HepG2 (cell line): ENCODE results near the gene IGLL1. TPM values are rescaled to one million over a fixed set of nuclear protein-coding genes. Genes with fewer than 3 reads are reported as not detected.

Source experiments
- ATAC-seq: fragments of 200-7000 bp; cut with Tn5 transposase; 3 replicates; pipeline ENCODE4 v1.9.1; 2020; ENCODE audit warnings: mild to moderate bottlenecking, moderate library complexity
- BruUV-seq: library from RNA; stranded (reverse); fragments of 400-500 nt; replicated peaks from 2 replicates; lab custom pipeline; 2021; lab: Mats Ljungman, UMichigan
- CTCF ChIA-PET: fragments of 300-600 bp; formaldehyde crosslinking; extraction: SDS; loops from one replicate; lab custom pipeline; 2021; ENCODE audit warnings: low total read pairs, inconsistent platforms, low intra/inter-chr PET ratio; lab: Yijun Ruan, JAX
- POLR2A ChIA-PET: fragments of 350-600 bp; sonication (Branson Sonifier 250); formaldehyde crosslinking; loops from one replicate; lab custom pipeline; 2020; ENCODE audit warnings: antibody characterized with exemption, inconsistent platforms; lab: Yijun Ruan, JAX
- DNase-seq: peaks from one replicate; pipeline ENCODE4 v3.0.0-alpha.2; 2015; ENCODE audit warnings: low spot score
- FAIRE-seq: peaks from 3 replicates; lab custom pipeline; 2011; peaks lifted over from hg19 to GRCh38; lab: Jason Lieb, UNC
- H2AFZ ChIP-seq: one replicate; pipeline ENCODE4 v1.6.1; 2011; ENCODE audit warnings: low read length, inconsistent platforms
- H3K27ac ChIP-seq: fragments of 300-600 bp; 3 replicates; pipeline ENCODE4 v1.8.0; 2011; ENCODE audit warnings: mixed run types, mild to moderate bottlenecking, mixed read lengths, low read length, inconsistent platforms; ENCODE audit not compliant: insufficient read depth; ENCODE audit errors: extremely low read length
- H3K27me3 ChIP-seq, 2 experiments: fragments of 200-600 bp in 1 of 2; 2 replicates in 1 of 2; 3 replicates in 1 of 2; pipeline versions ENCODE4 v1.6.0 to v1.8.0; 2011; ENCODE audit warnings: low read length in 2 of 2, mild to moderate bottlenecking in 2 of 2, moderate library complexity in 2 of 2, inconsistent platforms in 1 of 2; ENCODE audit not compliant: insufficient read depth in 2 of 2, control insufficient read depth in 1 of 2
- H3K36me3 ChIP-seq, 2 experiments: fragments of 200-600 bp in 1 of 2; replicated peaks in 1 of 2; 2 replicates in 1 of 2; 3 replicates in 1 of 2; pipeline versions ENCODE4 v1.5.1 to v1.8.0; 2011; ENCODE audit warnings: low read length in 2 of 2, inconsistent platforms in 1 of 2; ENCODE audit not compliant: insufficient read depth in 2 of 2, control insufficient read depth in 1 of 2
- H3K4me1 ChIP-seq: 2 replicates; pipeline ENCODE4 v1.5.1; 2012; ENCODE audit warnings: low read length, inconsistent platforms; ENCODE audit not compliant: insufficient read depth
- H3K4me2 ChIP-seq: 2 replicates; pipeline ENCODE4 v1.6.0; 2011; ENCODE audit warnings: low read depth, low read length, inconsistent platforms
- H3K4me3 ChIP-seq, 3 experiments: fragments of 200-600 bp in 1 of 3; sonication (generic), shearing (Covaris generic) in 1 of 3; replicated peaks in 1 of 3; 2 replicates each; pipeline ENCODE4 v1.5.1; 2011 to 2016; ENCODE audit warnings: low read length in 3 of 3, inconsistent platforms in 2 of 3, low read depth in 2 of 3, mild to moderate bottlenecking in 2 of 3, control low read depth in 1 of 3, mixed read lengths in 1 of 3; ENCODE audit not compliant: insufficient read depth in 1 of 3
- H3K79me2 ChIP-seq: one replicate; pipeline ENCODE4 v1.6.1; 2011; ENCODE audit warnings: low read length, inconsistent platforms; ENCODE audit not compliant: insufficient read depth
- H3K9ac ChIP-seq: 2 replicates; pipeline ENCODE4 v1.6.0; 2011; ENCODE audit warnings: mild to moderate bottlenecking, low read depth, low read length, inconsistent platforms; ENCODE audit not compliant: insufficient read depth
- H3K9me3 ChIP-seq: 2 replicates; pipeline ENCODE4 v1.5.1; 2012; ENCODE audit warnings: mild to moderate bottlenecking, low read length
- H4K20me1 ChIP-seq: 2 replicates; pipeline ENCODE4 v1.6.0; 2011; ENCODE audit warnings: inconsistent platforms, mild to moderate bottlenecking, low read length, moderate library complexity; ENCODE audit not compliant: insufficient read depth
- CBX2 ChIP-seq, 2 experiments: fragments of 200-600 bp in 1 of 2; sonication (generic); formaldehyde crosslinking in 1 of 2; IDR thresholded peaks; 2 replicates each; pipeline versions ENCODE4 v1.7.0 to v1.8.1; 2018 to 2022; ENCODE audit warnings: low read depth in 2 of 2, low read length in 1 of 2, mild to moderate bottlenecking in 1 of 2, missing genetic modification reagents in 1 of 2
- CHD4 ChIP-seq: fragments of 200-600 bp; sonication (generic); IDR thresholded peaks from 2 replicates; pipeline ENCODE4 v1.7.0; 2017; ENCODE audit warnings: mild to moderate bottlenecking, low read length, borderline replicate concordance
- ELF1 ChIP-seq: sonication (generic); formaldehyde crosslinking; IDR thresholded peaks from 2 replicates; pipeline ENCODE4 v1.4.0; 2020; ENCODE audit warnings: missing genetic modification reagents
- HINFP ChIP-seq: sonication (generic); formaldehyde crosslinking; IDR thresholded peaks from 2 replicates; pipeline ENCODE4 v1.4.0; 2020; ENCODE audit warnings: low read depth, mild to moderate bottlenecking, missing genetic modification reagents
- MYPOP ChIP-seq: sonication (generic); formaldehyde crosslinking; IDR thresholded peaks from 2 replicates; pipeline ENCODE4 v1.8.1; 2023; ENCODE audit warnings: mild to moderate bottlenecking, moderate library complexity, missing genetic modification reagents
- NAIF1 ChIP-seq: sonication (generic); formaldehyde crosslinking; IDR thresholded peaks from 2 replicates; pipeline ENCODE4 v1.5.0; 2020; ENCODE audit warnings: mild to moderate bottlenecking, missing genetic modification reagents, borderline replicate concordance
- NFE2 ChIP-seq: sonication (generic); formaldehyde crosslinking; IDR thresholded peaks from 2 replicates; pipeline ENCODE4 v1.4.0; 2020; ENCODE audit warnings: missing genetic modification reagents
- ZMYM3 ChIP-seq: sonication (generic); formaldehyde crosslinking; IDR thresholded peaks from 2 replicates; pipeline ENCODE4 v1.5.1; 2020; ENCODE audit warnings: mild to moderate bottlenecking, missing genetic modification reagents
- ZNF543 ChIP-seq: sonication (generic); formaldehyde crosslinking; IDR thresholded peaks from 2 replicates; pipeline ENCODE4 v1.4.0; 2020; ENCODE audit warnings: mild to moderate bottlenecking, missing genetic modification reagents
- ZNF549 ChIP-seq: sonication (generic); formaldehyde crosslinking; IDR thresholded peaks from 2 replicates; pipeline ENCODE4 v1.5.0; 2020; ENCODE audit warnings: missing genetic modification reagents
- ZNF619 ChIP-seq: sonication (generic); formaldehyde crosslinking; IDR thresholded peaks from 2 replicates; pipeline ENCODE4 v1.4.0; 2020; ENCODE audit warnings: mild to moderate bottlenecking, missing genetic modification reagents
- ZNF777 ChIP-seq: sonication (generic); formaldehyde crosslinking; IDR thresholded peaks from 2 replicates; pipeline ENCODE4 v1.4.0; 2020; ENCODE audit warnings: missing genetic modification reagents
- ZSCAN12 ChIP-seq: sonication (generic); formaldehyde crosslinking; IDR thresholded peaks from 2 replicates; pipeline ENCODE4 v1.9.0; 2021; ENCODE audit warnings: mild to moderate bottlenecking, missing genetic modification reagents
- ZSCAN29 ChIP-seq: sonication (generic); formaldehyde crosslinking; conservative IDR thresholded peaks from 2 replicates; pipeline ENCODE4 v1.4.0; 2020; ENCODE audit warnings: mild to moderate bottlenecking, missing genetic modification reagents
- WGBS: methylation state at CpG from one replicate; pipeline ENCODE4 v1.1.6; 2017; ENCODE audit warnings: low lambda C conversion rate; 5-methylcytosine and 5-hydroxymethylcytosine counted together
- in situ Hi-C: cut with HindIII; loops from 2 replicates; pipeline ENCODE4 v1.10.0; 2017; ENCODE audit warnings: low pct_unique_long_range_greater_than_20kb; ENCODE audit not compliant: extremely low pct_ligation_motif_present
- intact Hi-C: fragments of 100-400 bp; cut with micrococcal nuclease; formaldehyde crosslinking; loops from one replicate; pipeline ENCODE4 v1.10.0; 2022; ENCODE audit not compliant: unreplicated experiment
- polyA plus RNA-seq, 8 experiments: library from polyadenylated mRNA; depleted of rRNA in 3 of 8; stranded (reverse) in 7 of 8; unstranded in 1 of 8; fragments of >200 nt; fragmentation: Illumina TruSeq in 4 of 8; extraction: Trizol in 4 of 8; gene quantifications; 2 replicates each; pipeline versions ENCODE4 v1.2.1 to v1.2.3, GENCODE V29; 2011 to 2016; ENCODE audit warnings: low read depth in 4 of 8, missing spikeins in 1 of 8, mixed read lengths in 1 of 8; ENCODE audit not compliant: insufficient read depth in 1 of 8
- total RNA-seq, 5 experiments: library from RNA; depleted of rRNA; stranded (reverse); fragments of >200 nt; fragmentation: Illumina TruSeq; extraction: Trizol; gene quantifications; 2 replicates each; pipeline ENCODE4 v1.2.3, GENCODE V29; 2016; ENCODE audit warnings: low read depth in 1 of 5
- TF ChIP-seq, protein P1 (sequence below): sonication (generic); formaldehyde crosslinking; IDR thresholded peaks from 2 replicates; pipeline ENCODE4 v1.9.0; 2021; ENCODE audit warnings: missing genetic modification reagents, mild to moderate bottlenecking, borderline replicate concordance

IGLL1 gene
- total and polyA plus RNA-seq, 2 of the 13 experiments (the other 11 are each of a cell fraction or from before 2014, with no cell fraction given), result not detected

DNA sequence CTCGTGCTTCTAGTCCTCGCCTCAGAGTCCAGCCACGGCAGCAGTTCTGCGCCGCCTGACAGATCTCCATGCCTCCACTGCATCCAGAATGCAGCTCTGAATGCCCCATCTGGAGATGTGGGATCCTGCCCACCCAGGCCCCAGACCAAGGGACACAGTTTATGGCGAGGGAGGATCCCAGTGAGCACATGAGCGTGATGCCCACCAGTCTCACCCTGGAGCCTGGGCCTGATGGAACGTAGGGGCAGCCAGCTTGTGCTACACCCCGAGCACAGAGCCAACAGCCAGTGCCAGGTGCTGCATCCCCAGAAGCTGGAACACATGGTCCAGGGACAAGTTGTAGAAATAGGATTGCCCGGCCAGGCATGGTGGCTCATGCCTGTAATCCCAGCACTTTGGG lies 10.4 kb downstream of the IGLL1 start:
- H3K4me3 ChIP-seq, result no peak overlapping the region
- intact Hi-C loops, result no loop called here

DNA sequence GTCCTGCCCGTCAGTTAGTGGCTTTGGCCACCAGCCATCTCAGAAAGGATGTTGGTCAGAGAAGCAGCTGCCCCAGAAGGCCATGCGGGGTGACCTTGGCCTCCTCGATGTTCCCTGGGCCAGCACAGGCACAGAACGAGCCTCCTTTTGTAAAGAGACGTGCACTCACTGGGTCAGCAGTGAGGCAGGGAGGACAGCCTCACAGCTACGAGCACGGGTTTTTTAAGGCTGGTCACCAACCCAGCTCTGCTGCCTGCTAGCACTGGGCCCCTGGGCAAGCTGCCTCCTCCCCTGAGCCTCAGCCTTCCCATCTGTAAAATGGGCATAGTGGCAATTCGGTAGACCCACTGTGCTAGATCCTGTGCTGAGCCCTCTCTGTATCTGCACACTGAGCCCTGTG lies 10.8 kb downstream of the IGLL1 start:
- no TSS peak for BruUV-seq
- Histone ChIP-seq H3K9me3 (no peaks in the 10 kb centered on the region), H3K4me3 (no peak overlapping the region), H3K27ac (no peak overlapping the region), H2AFZ (no peak overlapping the region), H3K36me3 (no peaks in the 10 kb centered on the region), H4K20me1 (no peaks in the 10 kb centered on the region), H3K4me1 (peaks cover 34% of the 10 kb centered on the region), H3K9ac (no peak overlapping the region), H3K79me2 (no peaks in the 10 kb centered on the region), H3K27me3 (peaks cover 1 to 6% of the 10 kb centered on the region in 2 experiments; a peak in 3 of 5 replicates), H3K4me2 (peak overlapping the region; percentile 21; the same call in 1 of the 2 replicates)
- 0% methylated on average over 3 of the region's 8 CpGs for WGBS
- peak; percentile 22 for DNase-seq
- ATAC-seq, result no peak; the same call in 2 of the 3 replicates
- intact Hi-C loops, result no loop called here
- ChIA-PET CTCF (no interaction called here), POLR2A (no interaction called here)
- FAIRE-seq, result no peak
- in situ Hi-C loops, result loop anchor here (25.0 kb wide), 1 partner anchor 407 kb away; no protein-coding TSS in a partner anchor
- no peak for TF ChIP-seq MYPOP (CRISPR knock-in tag)
- TF ChIP-seq ELF1 (CRISPR knock-in tag), result no peak
- no peak for TF ChIP-seq ZNF619 (CRISPR knock-in tag)
- peak; percentile 98 for TF ChIP-seq ZMYM3 (CRISPR knock-in tag)
- TF ChIP-seq ZNF777, result peak; percentile 89
- no peak for TF ChIP-seq CBX2 (IDR thresholded peaks at IDR 0.05; ENCODE audit: low read depth, low read length)
- TF ChIP-seq CBX2 (CRISPR knock-in tag; IDR thresholded peaks at IDR 0.05; ENCODE audit: low read depth), result no peak
- TF ChIP-seq ZSCAN12 (CRISPR knock-in tag), result no peak
- no peak for TF ChIP-seq NAIF1
- no peak for TF ChIP-seq HINFP (CRISPR knock-in tag)
- TF ChIP-seq ZNF549 (CRISPR knock-in tag), result no peak
- TF ChIP-seq NFE2 (CRISPR knock-in tag), result no peak
- no peak for TF ChIP-seq ZSCAN29 (CRISPR knock-in tag)
- no peak for TF ChIP-seq ZNF543 (CRISPR knock-in tag)

More for the DNA sequence above, 10.4 kb downstream of the IGLL1 start:
- no peaks in the 10 kb centered on the region for H3K79me2 ChIP-seq
- 0 out of 2 replicates have a peak, but pooled peaks have one; percentile 19 for TF ChIP-seq CHD4
- TF ChIP-seq, protein P1, sequence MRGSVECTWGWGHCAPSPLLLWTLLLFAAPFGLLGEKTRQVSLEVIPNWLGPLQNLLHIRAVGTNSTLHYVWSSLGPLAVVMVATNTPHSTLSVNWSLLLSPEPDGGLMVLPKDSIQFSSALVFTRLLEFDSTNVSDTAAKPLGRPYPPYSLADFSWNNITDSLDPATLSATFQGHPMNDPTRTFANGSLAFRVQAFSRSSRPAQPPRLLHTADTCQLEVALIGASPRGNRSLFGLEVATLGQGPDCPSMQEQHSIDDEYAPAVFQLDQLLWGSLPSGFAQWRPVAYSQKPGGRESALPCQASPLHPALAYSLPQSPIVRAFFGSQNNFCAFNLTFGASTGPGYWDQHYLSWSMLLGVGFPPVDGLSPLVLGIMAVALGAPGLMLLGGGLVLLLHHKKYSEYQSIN (CRISPR knock-in tag), result no peak
- FAIRE-seq (no peak), DNase-seq (no peak), ATAC-seq (no peak)
- in situ Hi-C loops, result loop anchor here (25.0 kb wide), 1 partner anchor 407 kb away; no protein-coding TSS in a partner anchor
- POLR2A ChIA-PET, result no interaction called here
- H3K27me3 ChIP-seq, result peaks cover 1 to 6% of the 10 kb centered on the region in 2 experiments; a peak in 3 of 5 replicates
- H3K36me3 ChIP-seq, result no peaks in the 10 kb centered on the region
- no peak overlapping the region for H2AFZ ChIP-seq
- 87% methylated on average over 7 of the region's 10 CpGs for WGBS
- H3K9ac ChIP-seq, result no peak overlapping the region
- CTCF ChIA-PET, result no interaction called here
- BruUV-seq, result no TSS peak
- H3K4me2 ChIP-seq, result no peak overlapping the region
- H3K4me1 ChIP-seq, result peaks cover 34% of the 10 kb centered on the region
- H3K9me3 ChIP-seq, result no peaks in the 10 kb centered on the region
- H4K20me1 ChIP-seq, result no peaks in the 10 kb centered on the region
- no peak overlapping the region for H3K27ac ChIP-seq
